GM21723 (cell line): Measurements from ENCODE around the gene HMGCS2.

Experiments
- ATAC-seq: cut with Tn5 transposase; IDR thresholded peaks from one replicate; pipeline ENCODE4 v1.9.1; 2021; ENCODE audit warnings: mild to moderate bottlenecking, moderate library complexity; ENCODE audit not compliant: unreplicated experiment

Gene HMGCS2

DNA sequence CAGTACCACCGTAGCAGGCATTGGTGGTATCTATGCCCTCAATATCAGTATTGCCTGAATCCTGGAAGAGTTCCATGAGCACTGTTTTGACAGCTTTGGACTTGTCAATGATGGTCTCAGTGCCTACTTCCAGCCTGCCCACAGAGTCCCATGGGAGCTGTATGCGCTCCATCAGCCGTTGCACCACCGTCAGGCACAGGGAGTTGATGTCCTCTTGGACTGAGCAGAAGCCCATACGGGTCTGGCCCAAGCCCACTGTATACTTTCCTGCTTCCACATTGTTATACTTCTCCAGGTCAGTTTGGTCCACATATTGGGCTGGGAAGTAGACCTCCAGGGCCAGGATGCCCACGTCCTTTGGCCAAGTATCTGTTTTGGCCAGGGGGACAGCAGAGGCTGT lies 4.5 kb downstream of the HMGCS2 start:
- no peak for ATAC-seq

DNA sequence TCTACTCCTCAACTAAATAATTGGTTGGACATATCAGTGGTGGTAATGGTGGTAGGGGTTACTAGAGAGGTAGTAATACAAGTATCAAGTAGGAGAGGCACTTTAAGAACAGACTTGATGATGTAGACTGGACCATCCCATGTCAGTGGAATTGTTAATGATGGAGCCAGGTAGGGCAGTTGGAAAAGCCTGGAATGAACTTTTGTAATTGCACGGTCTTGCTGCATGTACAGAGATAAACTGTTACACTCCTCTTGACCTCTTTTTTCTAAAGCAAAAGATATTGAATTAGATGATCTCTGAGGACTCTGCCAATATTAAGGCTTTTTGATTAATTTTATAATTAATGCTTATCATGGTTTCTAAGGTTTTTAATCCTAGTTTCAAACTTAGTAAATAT lies 5.8 kb downstream of the HMGCS2 start:
- ATAC-seq: no peak

DNA sequence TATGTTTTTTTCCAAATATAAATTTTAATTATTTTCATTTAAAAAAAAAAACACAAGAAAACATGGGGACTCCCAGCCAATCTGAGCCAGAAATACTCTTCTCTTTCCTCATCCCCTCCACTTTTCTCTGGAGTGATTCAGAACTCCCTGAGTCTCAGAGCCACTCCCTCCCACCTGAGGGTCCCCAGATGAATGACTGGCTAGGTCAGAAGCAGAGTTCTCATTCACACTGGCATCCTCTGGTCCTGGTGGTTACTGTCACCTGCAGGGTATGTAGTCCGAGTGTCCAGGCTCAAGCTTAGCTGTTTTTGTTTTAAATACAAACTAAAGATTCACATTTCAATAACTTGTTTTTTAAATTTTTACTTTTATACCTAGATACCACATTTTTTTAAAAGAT lies 6.3 kb downstream of the HMGCS2 start:
- ATAC-seq: no peak

- ATAC-seq: no peak
Observed at GRCh38 chr1:119758584-119758983, 10.1 kb downstream of the HMGCS2 start.

- ATAC-seq: no peak
Observed at GRCh38 chr1:119752592-119752991, 16.1 kb downstream of the HMGCS2 start.

DNA sequence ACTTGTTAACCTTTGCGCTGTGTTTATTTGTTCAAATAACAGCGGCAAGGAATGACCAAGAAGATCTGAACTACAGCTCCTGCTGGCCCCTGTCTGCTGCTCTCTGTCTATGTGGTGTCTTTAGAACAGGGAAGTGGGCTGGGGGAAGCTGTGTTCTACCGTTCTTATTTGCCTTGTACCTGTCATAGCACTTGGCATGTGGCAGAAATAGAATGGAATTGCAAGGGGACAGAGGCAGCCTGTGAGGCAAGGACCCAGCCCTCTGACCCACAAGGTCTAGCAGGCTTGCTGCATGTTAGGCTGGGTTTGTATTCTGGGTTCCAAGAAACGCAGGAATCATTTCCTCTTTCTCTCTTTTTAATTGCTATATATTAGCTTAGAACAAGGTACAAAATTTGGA lies 20.7 kb downstream of the HMGCS2 start:
- no peak for ATAC-seq

GRCh38 chr1:119747451-119747850 lies 21.3 kb downstream of the HMGCS2 start:
- ATAC-seq: no peak

- no peak for ATAC-seq
Observed at GRCh38 chr1:119745034-119745433, 23.7 kb downstream of the HMGCS2 start.

GRCh38 chr1:119744598-119744942 lies 24.1 kb downstream of the HMGCS2 start:
- ATAC-seq: no peak

- peak; percentile 83 for ATAC-seq
Observed at GRCh38 chr1:119743776-119744597, 24.7 kb downstream of the HMGCS2 start.

DNA sequence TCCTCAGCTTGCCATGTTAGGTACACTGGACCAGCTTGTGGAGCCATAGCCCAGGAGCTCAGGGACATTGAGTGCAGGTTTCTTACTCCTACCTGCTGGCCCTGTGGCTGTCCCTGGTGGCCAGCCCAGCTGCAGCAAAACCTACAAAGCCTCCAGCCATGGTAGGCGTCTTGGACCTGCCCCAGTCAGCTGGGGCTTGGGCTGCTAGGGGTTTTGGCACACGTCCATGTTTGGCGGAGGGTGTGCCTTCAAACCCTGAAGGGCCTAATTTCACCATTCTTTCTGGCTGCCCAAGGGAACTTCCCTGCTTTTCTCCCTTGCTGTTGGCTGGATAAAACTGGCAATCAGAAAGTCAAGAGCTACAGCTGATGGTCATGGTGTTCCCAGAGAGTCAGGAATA lies 25.4 kb downstream of the HMGCS2 start:
- ATAC-seq: no peak

- no peak for ATAC-seq
Observed at GRCh38 chr1:119742677-119743076, 26.0 kb downstream of the HMGCS2 start.

DNA sequence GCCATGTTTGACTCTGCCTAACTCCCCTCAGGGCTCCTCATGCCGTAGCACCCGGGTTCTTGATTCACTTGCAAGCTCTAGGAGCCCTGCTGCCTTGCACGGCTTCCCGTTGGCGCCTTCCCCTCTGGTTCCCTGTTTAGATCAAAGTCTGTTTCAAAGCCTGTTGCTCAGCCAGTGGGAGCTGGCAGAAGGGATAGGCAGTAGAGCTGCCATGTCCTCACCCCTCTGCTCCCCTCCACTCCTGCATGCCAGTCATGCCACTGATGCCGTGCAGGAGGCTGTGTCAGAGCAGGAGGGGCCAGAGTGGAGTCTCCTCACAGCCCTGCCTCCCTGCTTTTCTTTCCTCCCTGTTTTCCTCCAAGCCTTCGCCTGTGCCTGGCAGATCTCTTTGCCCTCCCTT lies 26.5 kb downstream of the HMGCS2 start:
- ATAC-seq: no peak

GRCh38 chr1:119740896-119741780 lies 27.6 kb downstream of the HMGCS2 start:
- no peak for ATAC-seq

DNA sequence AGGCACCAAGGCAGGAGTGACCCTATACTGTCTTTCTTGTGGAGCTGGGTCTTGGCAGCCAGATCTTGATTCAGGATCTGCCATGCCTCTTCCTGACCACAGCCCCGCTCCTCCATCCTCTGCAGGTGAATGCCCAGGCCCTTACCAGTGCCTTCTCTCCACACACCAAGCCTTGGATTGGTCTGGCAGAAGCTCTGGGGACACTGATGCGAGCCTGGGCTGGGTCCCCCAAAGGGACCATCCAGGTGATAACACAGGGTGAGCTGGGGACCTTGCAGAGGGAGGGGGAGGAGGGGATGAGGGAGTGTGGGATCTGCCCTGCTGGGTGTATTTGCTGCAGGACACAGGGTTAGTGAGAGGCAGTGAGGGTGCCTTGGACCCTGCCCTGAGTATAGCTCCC lies 28.4 kb downstream of the HMGCS2 start:
- no peak for ATAC-seq

- no peak for ATAC-seq
Observed at GRCh38 chr1:119739150-119739549, 29.6 kb downstream of the HMGCS2 start.

GRCh38 chr1:119738100-119738720 lies 30.5 kb downstream of the HMGCS2 start:
- no peak for ATAC-seq

DNA sequence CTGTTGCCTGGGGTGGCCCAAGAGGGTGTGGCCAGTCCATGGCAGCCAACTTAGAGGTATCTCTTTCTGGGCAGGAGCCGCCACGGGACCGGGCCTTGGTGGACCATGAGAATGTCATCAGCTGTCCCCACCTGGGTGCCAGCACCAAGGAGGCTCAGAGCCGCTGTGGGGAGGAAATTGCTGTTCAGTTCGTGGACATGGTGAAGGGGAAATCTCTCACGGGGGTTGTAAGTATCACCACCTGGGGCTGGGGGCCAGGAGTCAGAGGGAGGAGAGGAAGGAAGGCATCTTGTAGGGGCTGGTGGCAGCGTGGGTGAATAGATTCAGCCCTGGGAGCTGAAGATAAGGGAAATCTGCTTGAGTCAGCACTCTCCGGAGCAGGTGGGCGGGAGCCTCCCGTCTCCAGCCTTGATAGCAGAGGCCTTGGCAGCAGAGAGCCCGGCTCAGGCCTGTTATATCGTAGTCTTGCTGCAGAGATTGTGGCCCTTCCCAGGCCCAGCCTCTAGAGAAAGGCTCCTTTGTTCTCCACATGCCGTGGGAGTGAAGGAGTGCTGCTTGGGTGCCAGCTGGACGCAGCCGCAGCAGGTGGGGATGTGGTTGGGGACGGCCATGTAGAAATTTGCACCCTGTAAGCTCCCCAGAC lies 31.5 kb downstream of the HMGCS2 start:
- no peak for ATAC-seq

DNA sequence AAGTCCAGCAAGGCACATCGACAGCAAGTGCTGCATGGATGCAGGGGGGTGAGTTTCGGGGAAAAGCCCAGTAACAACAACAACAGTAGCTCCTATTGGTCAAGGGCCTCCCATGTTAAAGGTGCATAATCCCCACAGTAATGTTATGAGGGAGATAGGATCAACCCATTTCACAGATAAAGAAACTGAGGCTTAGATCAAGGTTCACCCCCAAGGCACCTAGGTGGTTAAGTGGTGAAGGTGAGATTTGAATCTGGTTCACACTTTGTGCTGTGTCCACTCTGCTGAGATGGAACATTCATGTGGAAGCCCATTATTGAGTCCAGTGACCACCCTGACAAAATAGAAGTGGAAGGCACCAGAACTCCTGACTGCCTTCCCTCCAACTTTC lies 32.1 kb downstream of the HMGCS2 start:
- no peak for ATAC-seq

DNA sequence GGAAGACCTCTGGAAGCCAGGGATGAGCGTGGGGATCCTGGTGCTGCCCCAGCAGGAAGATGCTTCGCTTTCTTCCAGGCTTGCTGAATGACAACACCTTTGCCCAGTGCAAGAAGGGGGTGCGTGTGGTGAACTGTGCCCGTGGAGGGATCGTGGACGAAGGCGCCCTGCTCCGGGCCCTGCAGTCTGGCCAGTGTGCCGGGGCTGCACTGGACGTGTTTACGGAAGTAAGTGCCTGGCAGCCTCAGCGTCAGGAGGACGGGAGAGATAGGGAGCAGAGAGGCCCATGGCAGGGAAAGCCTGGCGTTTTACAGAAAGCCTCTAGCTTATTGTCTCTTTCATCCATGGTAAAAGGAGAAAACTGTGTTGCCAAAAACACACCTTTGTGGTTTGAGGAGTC lies 33.5 kb downstream of the HMGCS2 start:
- ATAC-seq: no peak

GRCh38 chr1:119733754-119734153 lies 35.0 kb downstream of the HMGCS2 start:
- no peak for ATAC-seq
